ENCODE measurements around the gene RHBDL3.

DNA sequence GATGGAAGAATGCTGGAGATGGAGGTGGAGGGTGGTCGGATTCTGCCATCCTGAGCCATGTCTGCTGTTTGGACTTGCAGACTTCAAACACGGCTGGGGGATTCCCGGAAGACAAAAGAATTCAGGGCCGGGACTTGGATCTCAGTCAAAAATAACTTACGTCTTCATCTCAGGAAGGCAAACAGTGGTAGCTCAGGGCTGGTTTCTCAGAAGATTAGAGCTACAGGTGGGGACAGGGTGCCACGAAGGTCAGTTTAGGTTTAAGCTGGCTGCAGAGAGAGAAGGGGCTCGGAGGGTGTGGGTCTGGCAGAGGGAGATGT is 4.3 kb upstream of the RHBDL3 start:
- TF ChIP-seq, protein P1, sequence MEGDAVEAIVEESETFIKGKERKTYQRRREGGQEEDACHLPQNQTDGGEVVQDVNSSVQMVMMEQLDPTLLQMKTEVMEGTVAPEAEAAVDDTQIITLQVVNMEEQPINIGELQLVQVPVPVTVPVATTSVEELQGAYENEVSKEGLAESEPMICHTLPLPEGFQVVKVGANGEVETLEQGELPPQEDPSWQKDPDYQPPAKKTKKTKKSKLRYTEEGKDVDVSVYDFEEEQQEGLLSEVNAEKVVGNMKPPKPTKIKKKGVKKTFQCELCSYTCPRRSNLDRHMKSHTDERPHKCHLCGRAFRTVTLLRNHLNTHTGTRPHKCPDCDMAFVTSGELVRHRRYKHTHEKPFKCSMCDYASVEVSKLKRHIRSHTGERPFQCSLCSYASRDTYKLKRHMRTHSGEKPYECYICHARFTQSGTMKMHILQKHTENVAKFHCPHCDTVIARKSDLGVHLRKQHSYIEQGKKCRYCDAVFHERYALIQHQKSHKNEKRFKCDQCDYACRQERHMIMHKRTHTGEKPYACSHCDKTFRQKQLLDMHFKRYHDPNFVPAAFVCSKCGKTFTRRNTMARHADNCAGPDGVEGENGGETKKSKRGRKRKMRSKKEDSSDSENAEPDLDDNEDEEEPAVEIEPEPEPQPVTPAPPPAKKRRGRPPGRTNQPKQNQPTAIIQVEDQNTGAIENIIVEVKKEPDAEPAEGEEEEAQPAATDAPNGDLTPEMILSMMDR (IDR thresholded peaks at IDR 0.05 in 4 of 5, conservative IDR thresholded peaks at IDR 0.05 in 1 of 5) = no peak
- TF ChIP-seq POLR2A (IDR thresholded peaks at IDR 0.05) = no peak
